C4-2B (cell line): ENCODE results near the gene MAP10.
"Not testable (repeated sequence)": the region's sequence is repeated elsewhere in the genome, so short reads cannot be mapped to it uniquely, and the experiment has no call there.

Source experiments
- CTCF ChIP-seq: fragments of 450-650 bp; conservative IDR thresholded peaks from 2 replicates; pipeline ENCODE4 v1.5.1; 2017; ENCODE audit warnings: mild to moderate bottlenecking
- ZFX ChIP-seq: fragments of 450-650 bp; IDR thresholded peaks from 2 replicates; pipeline ENCODE4 v1.6.1; 2017

DNA sequence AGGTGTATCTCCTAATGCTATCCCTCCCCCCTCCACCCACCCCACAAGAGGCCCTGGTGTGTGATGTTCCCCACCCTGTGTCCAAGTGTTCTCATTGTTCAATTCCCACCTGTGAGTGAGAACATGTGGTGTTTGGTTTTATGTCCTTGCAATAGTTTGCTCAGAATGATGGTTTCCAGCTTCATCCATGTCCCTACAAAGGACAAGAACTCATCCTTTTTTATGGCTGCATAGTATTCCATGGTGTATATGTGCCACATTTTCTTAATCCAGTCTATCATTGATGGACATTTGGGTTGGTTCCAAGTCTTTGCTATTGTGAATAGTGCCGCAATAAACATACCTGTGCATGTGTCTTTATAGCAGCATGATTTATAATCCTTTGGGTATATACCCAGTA is 19.6 kb upstream of the MAP10 start:
- TF ChIP-seq CTCF, ZFX: not testable (repeated sequence)
